AG09309 (cell line): Measurements from ENCODE around the gene PGA5.

ENCODE experiments used
- DNase-seq: peaks from one replicate; pipeline ENCODE4 v3.0.0-alpha.2; 2010; ENCODE audit warnings: low read depth
- H3K4me3 ChIP-seq: 2 replicates; pipeline ENCODE4 v1.5.1; 2011; ENCODE audit warnings: mild to moderate bottlenecking, low read depth, low read length, moderate library complexity; ENCODE audit not compliant: control insufficient read depth
- CTCF ChIP-seq: IDR thresholded peaks from 2 replicates; pipeline ENCODE4 v1.5.1; 2011; ENCODE audit warnings: mild to moderate bottlenecking, low read depth, low read length, inconsistent platforms; ENCODE audit not compliant: insufficient read depth, control insufficient read depth; ENCODE audit errors: missing control alignments

The PGA5 gene

GRCh38 chr11:61266602-61267001, 25.6 kb downstream of the PGA5 start:
- no peak for DNase-seq
- no peak overlapping the region for H3K4me3 ChIP-seq
- no peak for TF ChIP-seq CTCF

GRCh38 chr11:61267437-61267841, 26.5 kb downstream of the PGA5 start:
- no peak for TF ChIP-seq CTCF
- H3K4me3 ChIP-seq = no peak overlapping the region
- no peak for DNase-seq

- no peak for DNase-seq
- no peak overlapping the region for H3K4me3 ChIP-seq
- TF ChIP-seq CTCF = no peak
Observed at GRCh38 chr11:61268588-61269250, 27.7 kb downstream of the PGA5 start.

- DNase-seq = no peak
- H3K4me3 ChIP-seq = no peak overlapping the region
- TF ChIP-seq CTCF = no peak
Observed at GRCh38 chr11:61270354-61271076, 29.5 kb downstream of the PGA5 start.

GRCh38 chr11:61272731-61273130, 31.8 kb downstream of the PGA5 start:
- H3K4me3 ChIP-seq = no peak overlapping the region
- no peak for DNase-seq
- no peak for TF ChIP-seq CTCF

- no peak for TF ChIP-seq CTCF
- no peak for DNase-seq
- no peak overlapping the region for H3K4me3 ChIP-seq
Observed at GRCh38 chr11:61273178-61274078, 32.5 kb downstream of the PGA5 start.
